ENCODE results near the gene IL2RA. TPM values are rescaled to one million over a fixed set of nuclear protein-coding genes. Genes with fewer than 3 reads are reported as not detected.

The IL2RA gene
- total and polyA plus RNA-seq, 9 of the 15 experiments (the other 6 are each of a cell fraction or from before 2014, with no cell fraction given): 0.95 TPM; not detected in 8

- Histone ChIP-seq H3K4me1 (replicated peaks in 1 of 2; ENCODE audit: control insufficient read depth in 2 of 2, insufficient read depth in 2 of 2, low read length in 2 of 2) (peaks cover 3 to 4% of the 10 kb centered on the region in 2 experiments; a peak in 1 of 5 replicates), H3K79me2 (ENCODE audit: control insufficient read depth, insufficient read depth, low read length) (no peaks in the 10 kb centered on the region), H3K9me3 (replicated peaks; ENCODE audit: control insufficient read depth, insufficient read depth, low read depth, low read length) (no peaks in the 10 kb centered on the region), H3K9ac (ENCODE audit: insufficient read depth in 1 of 2, low read depth in 2 of 2, low read length in 2 of 2) (no peak overlapping the region), H3K9me1 (ENCODE audit: control insufficient read depth, insufficient read depth, low read length) (no peaks in the 10 kb centered on the region), H3K36me3 (ENCODE audit: control insufficient read depth, insufficient read depth, low read length) (no peaks in the 10 kb centered on the region), H2AFZ (ENCODE audit: low read depth, low read length) (no peak overlapping the region), H3K4me2 (ENCODE audit: insufficient read depth, low read length) (no peak overlapping the region), H3K27me3 (ENCODE audit: control insufficient read depth in 2 of 2, insufficient read depth in 2 of 2, low read length in 2 of 2) (peaks cover 45 to 48% of the 10 kb centered on the region in 2 experiments), H4K20me1 (replicated peaks; ENCODE audit: control insufficient read depth, insufficient read depth, low read length) (no peaks in the 10 kb centered on the region), H3K4me3 (no peak overlapping the region), H3K27ac (ENCODE audit: extremely low read depth, low read depth, low read length) (no peak overlapping the region)
- DNase-seq (ENCODE audit: extremely low read depth in 1 of 4, low spot score in 3 of 4): no peak
- in situ Hi-C loops (cut with MboI): no loop called here
- BruUV-seq (replicated peaks): no TSS peak
- CTCF ChIA-PET (ENCODE audit: low intra/inter-chr PET ratio): no interaction called here
- intact Hi-C loops (cut with micrococcal nuclease): no loop called here
- POLR2A ChIA-PET: interaction anchor here (0.8 to 1.3 kb wide), 3 partner anchors 11 to 32 kb away, joined by 3 to 5 read pairs (median 4); no protein-coding TSS in a partner anchor
- FAIRE-seq: no peak
- 13% methylated on average over 4 of the region's 4 CpGs for WGBS (ENCODE audit: insufficient coverage, low coverage, missing lambda C conversion rate)
- ATAC-seq: no peak
- TF ChIP-seq CCNT2 (IDR thresholded peaks at IDR 0.05; ENCODE audit: borderline replicate concordance, extremely low read depth, insufficient read length, low read depth, low read length) (no peak), ZBTB34 (CRISPR knock-in tag; IDR thresholded peaks at IDR 0.05) (no peak), NFE2L1 (tag; IDR thresholded peaks at IDR 0.05; ENCODE audit: borderline replicate concordance, low read depth) (no peak), NFATC3 (IDR thresholded peaks at IDR 0.05) (no peak), BRD4 (IDR thresholded peaks at IDR 0.05) (no peak), MYC (IDR thresholded peaks at IDR 0.05; ENCODE audit: low read depth, low read length) (no peak), MYC (CRISPR knock-in tag; IDR thresholded peaks at IDR 0.05; ENCODE audit: borderline replicate concordance, low read depth) (no peak), YY1 (IDR thresholded peaks at IDR 0.05; ENCODE audit: borderline replicate concordance in 1 of 3, control insufficient read depth in 1 of 3, extremely low read depth in 1 of 3, insufficient read depth in 3 of 3, insufficient read length in 1 of 3, insufficient replicate concordance in 2 of 3, low read depth in 1 of 3, low read length in 2 of 3) (no peak), ZNF507 (tag; conservative IDR thresholded peaks at IDR 0.05) (no peak), PHTF2 (CRISPR knock-in tag; IDR thresholded peaks at IDR 0.05) (no peak), TGIF2 (CRISPR knock-in tag; IDR thresholded peaks at IDR 0.05) (no peak), CBX8 (IDR thresholded peaks at IDR 0.05; ENCODE audit: borderline replicate concordance, extremely low read depth, low read depth, low read length, poor library complexity, severe bottlenecking) (no peak), NCOA6 (IDR thresholded peaks at IDR 0.05) (no peak), ATF6 (CRISPR knock-in tag; IDR thresholded peaks at IDR 0.05) (no peak), ZNF655 (CRISPR knock-in tag; IDR thresholded peaks at IDR 0.05) (no peak), CC2D1A (IDR thresholded peaks at IDR 0.05) (no peak)
Observed at GRCh38 chr10:6079044-6079443, 16.9 kb upstream of the IL2RA start.
